ENCODE measurements around the gene ATXN8OS.
"Not testable (repeated sequence)": the region's sequence is repeated elsewhere in the genome, so short reads cannot be mapped to it uniquely, and the experiment has no call there.

Gene ATXN8OS

GRCh38 chr13:70107498-70108281 lies at the start of gene ATXN8OS:
TSS of gene ATXN8OS (plus strand) at chr13:70107826.
- no peak for DNase-seq

- no peak for DNase-seq
These were observed 27.6 kb upstream of the ATXN8OS start for GRCh38 chr13:70080012-70080411.

- DNase-seq = no peak
These were observed 20.4 kb upstream of the ATXN8OS start for GRCh38 chr13:70087247-70087646.

- no peak for DNase-seq
These were observed 18.7 kb upstream of the ATXN8OS start for GRCh38 chr13:70088926-70089325.

- DNase-seq = no peak
These were observed 17.4 kb upstream of the ATXN8OS start for GRCh38 chr13:70090036-70090723.

- DNase-seq = no peak
These were observed 9.0 kb upstream of the ATXN8OS start for GRCh38 chr13:70098669-70099068.

- DNase-seq = no peak
These were observed 3.1 kb upstream of the ATXN8OS start for GRCh38 chr13:70104481-70104880.

- DNase-seq = no peak
These were observed 515 bp upstream of the ATXN8OS start for GRCh38 chr13:70107125-70107497.

- DNase-seq = no peak
These were observed 905 bp downstream of the ATXN8OS start, which contains the start of gene KLHL1 for GRCh38 chr13:70108356-70109105. TSS of gene KLHL1 (minus strand) at chr13:70108452. CDS start at chr13:70107699, 753 bp downstream.

GRCh38 chr13:70117338-70117905 lies 9.8 kb downstream of the ATXN8OS start:
- no peak for DNase-seq

- DNase-seq = no peak
These were observed 18.1 kb downstream of the ATXN8OS start for GRCh38 chr13:70125693-70126092.

- no peak for DNase-seq
These were observed 20.5 kb downstream of the ATXN8OS start for GRCh38 chr13:70128098-70128497.

GRCh38 chr13:70142658-70143057 lies 35.0 kb downstream of the ATXN8OS start:
- not testable (repeated sequence) for DNase-seq

GRCh38 chr13:70162141-70162540 lies 54.5 kb downstream of the ATXN8OS start:
- DNase-seq = no peak

GRCh38 chr13:70170689-70171088 lies 63.1 kb downstream of the ATXN8OS start:
- DNase-seq = no peak

GRCh38 chr13:70171151-70171550 lies 63.5 kb downstream of the ATXN8OS start:
- no peak for DNase-seq

GRCh38 chr13:70172946-70173597 lies 65.4 kb downstream of the ATXN8OS start:
- DNase-seq = no peak

GRCh38 chr13:70173598-70173959 lies 66.0 kb downstream of the ATXN8OS start:
- DNase-seq = no peak

GRCh38 chr13:70178346-70178745 lies 70.7 kb downstream of the ATXN8OS start:
- no peak for DNase-seq
